HG03575 (cell line): Measurements from ENCODE around the gene TRIM17.
"Not testable (repeated sequence)": the region's sequence is repeated elsewhere in the genome, so short reads cannot be mapped to it uniquely, and the experiment has no call there.

ENCODE experiments used
- ATAC-seq: cut with Tn5 transposase; IDR thresholded peaks from one replicate; pipeline ENCODE4 v1.9.1; 2021; ENCODE audit not compliant: unreplicated experiment, insufficient number of reproducible peaks, low FRiP score; ENCODE audit errors: extremely low read depth

The TRIM17 gene

DNA sequence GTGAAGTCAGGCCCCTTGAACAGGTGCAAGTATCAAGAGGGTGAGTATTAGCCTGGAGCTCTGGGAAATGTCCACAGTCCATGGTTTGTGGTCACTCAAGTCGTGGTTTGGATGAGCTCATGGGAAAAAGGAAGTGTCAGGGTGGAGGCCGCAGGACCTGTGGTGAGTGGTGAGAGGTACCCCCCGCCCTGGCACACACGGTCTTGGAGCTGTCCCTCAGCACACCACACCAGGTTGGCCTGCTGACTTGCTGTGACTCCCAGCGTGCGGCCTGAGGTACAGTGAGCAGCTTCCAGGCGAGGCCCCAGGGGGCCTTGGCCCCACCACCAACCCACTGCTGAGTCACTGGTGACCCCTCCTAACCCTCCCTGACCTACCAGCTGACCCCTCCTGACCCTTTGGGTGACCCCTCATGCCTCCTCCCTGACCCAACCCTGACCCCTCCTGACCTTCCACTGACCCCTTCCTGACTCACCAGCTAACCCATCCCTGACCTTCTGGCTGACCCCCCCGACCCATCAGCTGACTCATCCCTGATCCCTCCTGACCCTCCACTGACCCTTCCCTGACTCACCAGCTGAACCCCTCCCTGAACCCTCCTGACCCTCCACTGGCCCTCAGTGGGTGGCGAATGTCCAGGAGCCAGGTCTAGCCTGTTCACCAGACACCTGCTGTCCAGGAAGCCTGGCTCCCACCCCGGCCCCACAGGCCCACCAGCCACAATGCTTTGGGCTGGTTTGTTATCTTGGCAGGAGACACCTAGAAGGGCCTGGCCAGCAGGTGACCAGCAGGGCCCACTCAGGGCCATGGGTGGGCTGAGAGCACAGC lies 35.7 kb upstream of the TRIM17 start:
- no peak for ATAC-seq

DNA sequence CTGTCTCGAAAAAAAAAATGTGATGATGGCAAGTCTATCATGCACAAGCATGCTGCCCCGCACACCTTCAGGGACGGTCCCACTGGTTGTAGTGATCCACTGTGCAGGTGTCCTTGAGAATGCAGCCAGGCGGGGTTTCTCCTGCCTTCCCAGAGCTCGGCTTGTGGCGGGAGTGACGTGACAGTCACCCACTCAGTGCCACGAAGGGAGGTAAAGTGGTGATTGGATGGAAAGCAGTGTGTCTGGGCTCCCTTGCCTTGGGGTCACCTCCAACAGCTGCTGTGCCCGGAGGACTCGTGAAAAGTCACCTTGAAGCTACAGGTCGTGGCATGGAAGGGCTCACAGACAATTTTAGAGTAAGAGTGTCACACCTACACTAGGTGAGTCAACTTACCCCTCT lies 33.5 kb upstream of the TRIM17 start:
- ATAC-seq: no peak

DNA sequence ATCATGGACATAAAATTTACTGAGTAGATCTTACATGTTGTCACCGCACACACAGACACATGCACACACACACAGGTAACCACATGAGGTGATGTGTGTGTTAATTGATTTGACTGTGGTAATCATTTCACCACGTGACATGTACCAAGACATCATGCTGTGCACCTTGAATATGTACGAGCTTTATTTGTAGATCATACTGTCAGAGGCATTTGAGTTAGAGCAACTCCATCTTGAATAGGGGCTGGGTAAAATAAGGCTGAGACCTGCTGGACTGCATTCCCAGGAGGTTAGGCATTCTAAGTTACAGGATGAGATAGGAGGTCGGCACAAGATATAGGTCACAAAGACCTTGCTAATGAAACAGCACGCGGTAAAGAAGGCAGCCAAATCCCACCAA lies 31.7 kb upstream of the TRIM17 start:
- no peak for ATAC-seq

DNA sequence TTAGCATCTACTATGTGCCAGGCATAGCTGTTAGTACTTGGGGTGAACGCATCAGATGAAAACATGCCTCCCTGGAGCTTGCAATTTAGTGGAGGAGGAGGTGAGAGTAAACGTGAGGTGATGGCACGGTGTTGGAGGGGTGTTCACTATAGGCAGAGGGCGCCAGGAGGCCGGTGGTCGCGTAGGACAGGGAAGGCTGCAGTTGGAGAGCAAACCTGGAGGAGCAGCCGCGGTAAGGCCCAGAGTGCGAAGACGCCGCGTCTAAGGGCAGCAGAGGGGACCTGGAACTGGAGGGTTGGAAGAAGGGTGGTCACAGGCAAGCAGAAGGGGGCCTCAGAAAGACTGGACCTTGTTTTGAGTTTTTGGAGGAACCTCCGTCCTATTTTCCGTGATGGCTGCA lies 30.2 kb upstream of the TRIM17 start:
- no peak for ATAC-seq

DNA sequence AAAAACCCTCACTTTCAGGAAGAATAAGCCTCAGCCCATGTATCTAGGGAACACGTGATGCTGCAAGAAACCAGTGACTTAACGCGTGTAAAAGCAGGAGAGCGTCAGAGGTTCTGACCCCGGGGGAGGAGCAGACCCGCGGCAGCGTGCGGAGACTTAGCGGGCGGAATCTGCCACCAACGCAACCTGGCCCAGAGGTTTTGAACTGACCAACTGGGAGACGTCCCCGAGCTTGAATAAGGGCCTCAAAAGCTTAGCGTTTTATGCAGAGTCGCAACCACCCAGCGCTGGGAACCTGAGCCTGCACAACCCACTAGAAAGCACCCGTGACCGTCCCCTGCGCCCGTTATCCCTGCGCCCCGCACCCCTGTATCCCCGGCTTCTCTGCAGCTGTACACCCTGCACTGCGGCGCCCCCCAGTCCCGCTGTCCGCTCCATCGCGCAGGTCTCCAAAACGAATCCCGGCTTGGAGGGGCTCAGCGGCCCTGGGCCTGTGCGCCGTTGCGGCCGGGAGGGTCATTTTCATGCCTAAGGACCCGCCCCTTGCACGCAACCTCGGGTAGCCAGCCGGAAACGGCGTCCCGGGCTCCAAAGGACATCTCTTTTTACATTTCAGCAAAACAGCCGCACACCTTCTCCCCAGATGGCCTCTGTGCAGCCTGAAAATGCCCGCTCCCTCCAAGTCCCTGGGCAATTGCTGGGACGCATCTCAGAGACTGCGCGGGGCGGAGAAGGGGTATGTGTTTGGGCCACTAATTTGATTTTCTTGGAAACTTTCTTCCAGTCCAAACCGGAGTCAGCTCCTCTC lies 29.4 kb upstream of the TRIM17 start:
- no peak for ATAC-seq

DNA sequence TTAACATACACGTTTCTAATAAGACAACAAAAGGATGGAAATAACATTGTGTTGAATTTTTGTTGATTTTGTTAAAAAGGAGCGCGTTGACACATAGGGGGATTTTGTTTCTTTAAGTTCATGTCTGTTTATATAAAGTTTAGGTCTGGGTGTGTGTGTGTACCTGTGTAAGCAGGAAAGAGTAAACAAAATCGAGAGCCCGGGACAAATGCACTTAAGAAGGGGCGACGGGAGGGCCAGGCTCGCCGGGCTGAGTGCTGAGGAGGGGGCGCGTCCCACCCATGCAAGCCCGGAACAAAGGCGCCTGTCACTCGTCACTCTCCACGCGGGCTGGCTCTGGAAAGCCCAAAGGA lies 28.8 kb upstream of the TRIM17 start:
- ATAC-seq: no peak

DNA sequence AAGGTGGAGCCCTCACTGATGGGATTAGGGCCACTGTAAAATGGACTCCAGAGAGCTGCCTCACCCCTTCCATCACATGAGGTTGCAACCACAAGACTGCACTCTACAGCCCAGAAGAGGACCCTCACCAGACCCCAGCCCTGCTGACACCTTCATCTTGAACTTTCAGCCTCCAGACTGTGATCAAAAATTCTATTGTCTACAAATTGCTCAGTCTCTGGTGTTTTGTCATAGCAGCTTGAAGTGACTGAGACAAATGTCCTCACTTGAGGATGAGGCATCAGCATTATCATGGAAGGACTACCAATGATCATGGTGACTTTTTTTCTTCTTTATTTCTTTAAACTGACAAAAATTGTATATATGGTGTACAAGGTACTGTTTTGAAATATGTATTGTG lies 26.7 kb upstream of the TRIM17 start:
- no peak for ATAC-seq

DNA sequence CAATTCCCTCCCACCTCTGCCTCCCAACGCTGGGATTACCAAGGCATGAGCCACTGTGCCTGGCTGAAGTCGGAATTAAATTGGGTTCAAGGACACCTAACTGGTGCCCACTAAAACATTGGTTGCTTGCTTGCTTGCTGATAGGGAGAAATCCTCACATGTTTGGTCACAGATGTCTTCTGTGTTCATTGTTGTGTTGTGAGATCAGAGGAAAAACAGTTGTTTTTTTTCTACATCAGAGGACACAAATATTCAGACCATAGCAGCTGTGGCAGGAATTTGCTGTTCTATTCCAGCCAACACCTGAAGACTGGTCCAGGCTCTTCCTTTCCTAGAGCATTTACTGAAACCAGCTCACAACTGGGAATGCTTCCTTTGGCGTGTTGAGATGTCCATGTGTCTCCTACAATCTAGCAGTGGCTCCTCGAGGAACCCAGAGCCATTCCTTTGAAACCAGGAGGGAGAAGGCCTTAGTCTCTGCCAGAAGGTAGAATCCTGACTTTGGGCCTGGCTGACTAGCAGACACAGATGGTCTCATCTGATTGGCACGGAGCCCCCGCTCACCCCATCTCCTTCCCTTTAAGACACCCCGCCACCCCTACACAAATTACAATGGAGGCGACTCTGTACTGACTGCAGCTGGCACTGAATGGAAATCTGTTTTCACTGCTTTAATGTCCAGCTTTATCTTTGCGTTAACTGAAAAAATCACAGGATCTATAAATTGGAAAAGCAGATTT lies 24.3 kb upstream of the TRIM17 start:
- ATAC-seq: no peak

DNA sequence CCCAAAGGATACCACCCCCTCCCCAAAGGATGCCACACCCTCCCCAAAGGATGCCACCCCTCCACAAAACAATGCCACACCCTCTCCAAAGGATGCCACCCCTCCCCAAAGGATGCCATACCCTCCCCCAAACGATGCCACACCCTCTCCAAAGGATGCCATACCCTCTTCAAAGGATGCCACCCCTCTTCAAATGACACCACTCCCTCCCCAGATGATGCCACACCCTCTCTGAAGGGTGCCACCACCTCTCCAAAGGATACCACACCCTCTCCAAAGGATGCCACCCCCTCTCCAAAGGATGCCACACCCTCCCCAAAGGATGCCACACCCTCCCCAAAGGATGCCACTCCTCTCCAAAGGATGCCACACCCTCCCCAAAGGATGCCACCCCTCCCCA lies 21.6 kb upstream of the TRIM17 start:
- ATAC-seq: no peak

DNA sequence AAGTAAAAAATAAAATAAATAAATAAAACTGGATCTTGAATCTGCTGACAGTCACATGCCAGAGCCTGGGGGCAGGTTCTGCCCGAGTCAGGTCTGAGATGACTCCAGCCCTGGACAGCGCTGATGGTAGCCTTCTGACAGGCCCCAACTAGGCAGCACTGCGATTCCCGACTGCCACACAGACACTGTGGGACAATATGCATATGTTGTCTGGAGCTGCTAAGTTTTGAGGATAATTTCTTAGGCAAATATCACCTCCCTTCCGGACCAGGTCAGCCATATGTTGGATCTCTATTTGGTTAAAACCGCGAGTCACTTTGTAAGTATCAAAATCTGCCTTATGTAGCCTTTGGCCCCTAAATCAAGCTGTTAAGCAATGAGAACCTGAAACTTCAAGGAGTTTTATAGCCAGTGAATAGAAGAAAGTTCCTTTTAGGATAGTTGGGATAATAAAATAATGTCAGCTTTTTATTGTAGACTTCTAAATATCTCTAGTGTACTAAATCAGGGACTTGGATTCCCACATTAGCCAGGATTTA lies 20.8 kb upstream of the TRIM17 start:
- no peak for ATAC-seq

DNA sequence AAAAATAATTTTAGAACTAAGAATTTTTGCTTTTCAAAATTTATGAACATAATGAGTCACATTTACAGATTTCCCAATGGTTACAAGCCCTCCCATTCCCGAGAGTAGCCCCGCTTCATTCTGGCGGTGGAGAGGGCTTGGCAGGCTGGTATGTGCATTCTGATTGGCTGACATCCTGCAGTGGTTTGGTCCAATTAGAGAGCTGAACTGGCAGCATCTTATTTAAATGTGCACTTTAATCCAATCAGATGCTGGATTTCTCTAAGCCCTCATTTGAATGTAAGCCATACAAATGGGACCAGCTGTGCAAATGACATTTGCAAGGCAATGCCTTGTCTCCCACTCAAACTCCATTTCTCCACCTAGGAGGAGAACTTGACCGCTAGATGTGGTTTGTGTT lies 18.0 kb upstream of the TRIM17 start:
- no peak for ATAC-seq

DNA sequence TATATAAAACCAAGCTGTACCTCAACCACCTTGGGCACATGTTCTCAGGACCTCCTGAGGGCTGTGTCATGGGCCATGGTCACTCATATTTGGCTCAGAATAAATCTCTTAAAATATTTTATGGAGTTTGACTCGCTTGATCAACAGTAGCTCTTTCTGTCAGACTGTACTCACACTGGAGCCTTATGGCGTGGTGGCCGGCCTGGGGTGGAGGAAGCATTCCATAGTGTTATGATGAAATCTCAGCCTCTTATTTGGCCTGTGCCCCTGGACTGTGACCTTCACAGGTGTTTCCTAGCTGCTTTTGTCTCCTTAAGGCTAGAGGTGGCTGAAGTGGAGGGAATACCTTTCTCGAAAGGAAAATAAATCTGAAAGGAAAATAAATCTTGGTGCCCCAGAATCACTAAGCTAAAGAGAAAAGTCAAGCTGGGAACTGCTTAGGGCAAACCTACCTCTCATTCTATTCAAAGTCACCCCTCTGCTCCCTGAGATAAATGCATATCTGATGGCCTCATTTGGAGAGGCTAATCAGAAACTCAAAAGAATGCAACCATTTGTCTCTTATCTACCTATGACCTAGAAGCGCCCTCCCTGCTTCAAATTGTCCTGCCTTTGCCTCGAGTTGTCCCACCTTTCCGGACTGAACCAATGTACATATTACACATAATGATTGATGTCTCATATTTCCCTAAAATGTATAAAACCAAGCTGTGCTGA lies 16.8 kb upstream of the TRIM17 start:
- not testable (repeated sequence) for ATAC-seq

DNA sequence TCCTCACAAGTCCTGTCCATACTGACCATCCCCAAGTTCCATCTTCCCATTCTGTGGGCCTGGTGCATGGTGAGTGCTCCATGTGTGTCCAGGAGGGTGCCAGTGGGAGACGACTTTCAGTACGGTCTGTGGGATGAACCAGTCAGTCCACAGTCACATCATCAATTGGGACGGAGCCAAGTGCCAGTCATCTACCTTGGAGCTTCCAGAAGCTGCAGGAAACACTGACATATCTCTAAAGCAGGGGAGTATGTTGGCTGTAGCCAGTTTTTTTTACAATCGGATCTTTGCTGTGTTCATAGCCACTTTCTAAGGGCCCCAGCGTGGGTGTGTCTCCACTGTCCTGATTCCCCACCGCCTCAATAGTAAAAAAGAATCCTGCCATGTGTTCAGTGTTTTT lies 13.6 kb upstream of the TRIM17 start:
- no peak for ATAC-seq

DNA sequence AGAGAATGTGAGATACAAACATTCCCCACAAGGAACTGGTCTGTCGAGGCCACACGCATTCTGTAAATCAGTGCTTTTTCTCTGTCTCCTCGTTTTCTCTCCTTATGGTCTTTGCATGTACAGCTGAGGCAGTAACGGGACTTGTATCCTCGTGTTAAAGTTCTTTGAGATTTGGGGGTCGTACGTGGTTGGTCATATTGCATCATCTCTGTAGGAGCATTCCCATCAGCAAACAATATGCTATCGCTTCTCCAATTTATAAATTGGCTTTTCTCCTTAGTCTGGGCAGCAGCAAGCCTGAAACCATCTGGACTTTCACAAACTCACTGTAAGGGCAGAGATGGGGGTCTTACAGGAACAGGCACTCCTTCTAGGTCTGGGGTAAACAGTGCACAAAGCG lies 13.0 kb upstream of the TRIM17 start:
- ATAC-seq: no peak

DNA sequence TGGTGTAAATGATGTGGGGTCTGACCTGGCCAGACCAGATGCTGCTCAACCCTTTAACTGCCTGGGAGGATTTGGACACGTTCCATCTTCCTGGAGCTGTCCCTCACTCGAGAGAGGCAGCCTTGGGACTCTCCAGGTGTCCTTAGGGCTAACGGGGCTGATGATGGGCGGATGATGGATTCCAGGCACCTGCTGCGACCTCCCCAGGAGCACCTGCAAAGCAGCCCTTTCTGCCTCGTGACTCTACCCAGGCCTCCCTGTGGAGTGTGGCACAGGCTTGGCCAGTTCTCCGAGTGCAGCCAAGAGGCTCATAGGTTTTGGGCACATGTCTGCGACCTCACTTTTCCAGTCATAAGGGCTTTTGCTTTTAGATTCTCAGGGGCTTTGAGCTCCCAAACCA lies 12.3 kb upstream of the TRIM17 start:
- ATAC-seq: no peak

DNA sequence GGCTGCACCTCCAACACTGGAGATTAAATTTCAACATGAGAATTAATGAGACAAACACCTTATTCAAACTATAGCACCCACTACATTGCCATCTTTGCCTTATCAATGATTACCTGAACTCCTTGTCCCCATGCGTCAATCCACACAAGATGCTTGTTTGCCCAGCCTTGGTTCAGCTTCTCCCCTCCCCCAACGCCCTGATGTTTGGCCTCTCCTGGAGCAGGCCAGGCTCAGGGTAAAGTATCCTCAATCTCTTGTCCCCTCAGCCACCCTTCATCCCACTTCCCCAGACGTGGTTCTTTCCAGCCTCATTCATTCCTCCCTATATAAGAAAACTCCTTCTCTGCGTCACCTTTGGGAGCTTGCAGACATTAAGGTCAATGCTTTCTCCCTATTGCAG lies 11.8 kb upstream of the TRIM17 start:
- no peak for ATAC-seq

DNA sequence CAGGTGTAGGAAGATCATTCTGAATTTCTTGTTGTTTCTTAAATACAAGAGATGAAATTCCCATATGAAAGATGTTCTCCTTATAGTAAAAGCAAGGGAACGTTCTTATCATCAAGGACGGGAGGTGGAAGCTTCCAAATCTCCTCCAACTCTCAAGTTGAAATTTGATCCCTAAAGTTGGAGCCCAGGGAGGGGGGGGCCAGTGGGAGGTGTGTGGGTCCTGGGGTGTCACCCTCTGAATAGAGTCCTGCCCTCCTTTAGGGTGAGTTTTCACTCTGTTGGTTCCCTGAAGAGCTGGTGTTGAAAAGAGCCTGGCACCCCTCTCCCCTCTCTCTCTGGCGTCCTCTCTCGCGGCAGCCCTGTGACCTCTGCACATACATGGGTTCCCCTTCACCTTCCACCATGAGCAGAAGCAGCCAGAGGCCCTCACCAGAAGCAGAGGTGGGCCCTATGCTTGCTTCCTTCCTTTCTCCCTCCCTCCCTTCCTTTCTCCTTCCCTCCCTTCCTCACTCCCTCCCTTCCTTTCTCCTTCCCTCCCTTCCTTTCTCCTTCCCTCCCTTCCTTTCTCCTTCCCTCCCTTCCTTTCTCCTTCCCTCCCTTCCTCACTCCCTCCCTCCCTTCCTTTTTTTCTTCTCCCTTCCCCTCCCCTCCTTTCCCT lies 10.0 kb upstream of the TRIM17 start:
- ATAC-seq: no peak
